Measurements from ENCODE around the gene GPR160.

- no peak for TF ChIP-seq CTCF (conservative IDR thresholded peaks at IDR 0.05; ENCODE audit: low read depth, low read length)
- TF ChIP-seq EZH2 (IDR thresholded peaks at IDR 0.05; ENCODE audit: low read length, unreplicated experiment) = no peak
These were observed 39.1 kb upstream of the GPR160 start for GRCh38 chr3:169998668-169999131.

Measured in PC-3 (cell line).